Measurements from ENCODE around the gene TAF8. TPM values are rescaled to one million over a fixed set of nuclear protein-coding genes. Genes with fewer than 3 reads are reported as not detected.

The TAF8 gene
- total and polyA plus RNA-seq, 10 of the 15 experiments (the other 5 are each of a cell fraction or from before 2014, with no cell fraction given), result 11.7 to 30.9 (median 19.9) TPM

- SMC1A ChIA-PET (ENCODE audit: uncharacterized antibody, unreplicated experiment), result no interaction called here
Measured at GRCh38 chr6:42133926-42134325, 83.6 kb downstream of the TAF8 start.

DNA sequence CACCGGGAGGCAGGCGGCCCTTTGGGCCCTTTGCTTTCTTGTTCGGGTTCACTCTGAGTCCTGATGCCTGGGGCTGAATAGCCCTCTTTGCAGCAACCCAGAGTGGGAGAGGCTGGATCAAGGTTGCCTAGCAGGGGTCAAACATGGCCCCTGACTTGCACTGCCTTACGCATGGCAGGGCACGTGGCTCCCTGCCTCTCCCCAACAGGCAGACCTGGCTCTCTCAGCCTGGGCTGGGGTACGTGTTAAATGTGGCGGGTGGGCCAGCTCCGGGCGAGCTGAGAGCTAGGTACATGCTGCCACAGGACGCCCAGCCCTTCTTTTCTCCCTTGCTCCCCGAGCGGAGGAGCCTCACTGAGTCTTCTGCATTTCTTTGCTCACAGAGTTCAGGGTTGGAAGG is 84.8 kb downstream of the TAF8 start:
- Histone ChIP-seq H3K4me2 (ENCODE audit: control insufficient read depth, insufficient read depth) (no peak overlapping the region), H4K20me1 (ENCODE audit: control insufficient read depth, insufficient read depth) (no peaks in the 10 kb centered on the region), H3K9me3 (replicated peaks; ENCODE audit: control insufficient read depth, insufficient read depth, low read length) (no peaks in the 10 kb centered on the region), H3K4me1 (ENCODE audit: control insufficient read depth, insufficient read depth, low read length) (peaks cover 4% of the 10 kb centered on the region; the same call in 1 of the 2 replicates), H3K9ac (ENCODE audit: control insufficient read depth, insufficient read depth, low read length) (no peak overlapping the region), H3K4me3 (no peak overlapping the region), H3K79me2 (ENCODE audit: control insufficient read depth, insufficient read depth, low read length) (no peaks in the 10 kb centered on the region), H3K27me3 (replicated peaks in 1 of 2; ENCODE audit: control insufficient read depth in 2 of 2, insufficient read depth in 2 of 2, low read length in 1 of 2) (no peaks in the 10 kb centered on the region; a peak in 2 of 4 replicates), H3K27ac (ENCODE audit: control insufficient read depth, insufficient read depth) (no peak overlapping the region), H3K36me3 (ENCODE audit: control insufficient read depth in 2 of 2, insufficient read depth in 2 of 2, low read length in 1 of 2) (no peaks in the 10 kb centered on the region), H2AFZ (ENCODE audit: control insufficient read depth, low read depth, low read length) (no peak overlapping the region)
- FAIRE-seq (no peak), DNase-seq (ENCODE audit: low read depth, low spot score) (no peak), ATAC-seq (no peak)
- in situ Hi-C loops (cut with MboI), result no loop called here
- ChIA-PET SMC1A (ENCODE audit: uncharacterized antibody, unreplicated experiment) (interaction anchor here (1.2 kb wide), 1 partner anchor 29 kb away, joined by 3 read pairs; no protein-coding TSS in a partner anchor), CTCF (interaction anchor here (0.7 to 1.5 kb wide), 4 partner anchors 28 to 413 kb away, joined by 3 read pairs; no protein-coding TSS in a partner anchor), RAD21 (ENCODE audit: unreplicated experiment) (no interaction called here), POLR2A (no interaction called here)
- no TSS peak for BruUV-seq (replicated peaks)
- 63% methylated on average over 12 of the region's 12 CpGs for WGBS (ENCODE audit: insufficient coverage, insufficient replicate concordance, low lambda C conversion rate, missing lambda C conversion rate)
- intact Hi-C loops (cut with micrococcal nuclease; ENCODE audit: unreplicated experiment), result no loop called here
- no peak for TF ChIP-seq BACH1 (IDR thresholded peaks at IDR 0.05; ENCODE audit: borderline replicate concordance)
- no peak for TF ChIP-seq BCL3 (IDR thresholded peaks at IDR 0.05; ENCODE audit: borderline replicate concordance, insufficient read depth, low read depth, low read length, poor library complexity, severe bottlenecking)
- TF ChIP-seq, protein P1, sequence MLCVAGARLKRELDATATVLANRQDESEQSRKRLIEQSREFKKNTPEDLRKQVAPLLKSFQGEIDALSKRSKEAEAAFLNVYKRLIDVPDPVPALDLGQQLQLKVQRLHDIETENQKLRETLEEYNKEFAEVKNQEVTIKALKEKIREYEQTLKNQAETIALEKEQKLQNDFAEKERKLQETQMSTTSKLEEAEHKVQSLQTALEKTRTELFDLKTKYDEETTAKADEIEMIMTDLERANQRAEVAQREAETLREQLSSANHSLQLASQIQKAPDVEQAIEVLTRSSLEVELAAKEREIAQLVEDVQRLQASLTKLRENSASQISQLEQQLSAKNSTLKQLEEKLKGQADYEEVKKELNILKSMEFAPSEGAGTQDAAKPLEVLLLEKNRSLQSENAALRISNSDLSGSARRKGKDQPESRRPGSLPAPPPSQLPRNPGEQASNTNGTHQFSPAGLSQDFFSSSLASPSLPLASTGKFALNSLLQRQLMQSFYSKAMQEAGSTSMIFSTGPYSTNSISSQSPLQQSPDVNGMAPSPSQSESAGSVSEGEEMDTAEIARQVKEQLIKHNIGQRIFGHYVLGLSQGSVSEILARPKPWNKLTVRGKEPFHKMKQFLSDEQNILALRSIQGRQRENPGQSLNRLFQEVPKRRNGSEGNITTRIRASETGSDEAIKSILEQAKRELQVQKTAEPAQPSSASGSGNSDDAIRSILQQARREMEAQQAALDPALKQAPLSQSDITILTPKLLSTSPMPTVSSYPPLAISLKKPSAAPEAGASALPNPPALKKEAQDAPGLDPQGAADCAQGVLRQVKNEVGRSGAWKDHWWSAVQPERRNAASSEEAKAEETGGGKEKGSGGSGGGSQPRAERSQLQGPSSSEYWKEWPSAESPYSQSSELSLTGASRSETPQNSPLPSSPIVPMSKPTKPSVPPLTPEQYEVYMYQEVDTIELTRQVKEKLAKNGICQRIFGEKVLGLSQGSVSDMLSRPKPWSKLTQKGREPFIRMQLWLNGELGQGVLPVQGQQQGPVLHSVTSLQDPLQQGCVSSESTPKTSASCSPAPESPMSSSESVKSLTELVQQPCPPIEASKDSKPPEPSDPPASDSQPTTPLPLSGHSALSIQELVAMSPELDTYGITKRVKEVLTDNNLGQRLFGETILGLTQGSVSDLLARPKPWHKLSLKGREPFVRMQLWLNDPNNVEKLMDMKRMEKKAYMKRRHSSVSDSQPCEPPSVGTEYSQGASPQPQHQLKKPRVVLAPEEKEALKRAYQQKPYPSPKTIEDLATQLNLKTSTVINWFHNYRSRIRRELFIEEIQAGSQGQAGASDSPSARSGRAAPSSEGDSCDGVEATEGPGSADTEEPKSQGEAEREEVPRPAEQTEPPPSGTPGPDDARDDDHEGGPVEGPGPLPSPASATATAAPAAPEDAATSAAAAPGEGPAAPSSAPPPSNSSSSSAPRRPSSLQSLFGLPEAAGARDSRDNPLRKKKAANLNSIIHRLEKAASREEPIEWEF (IDR thresholded peaks at IDR 0.05; ENCODE audit: insufficient replicate concordance, low read depth, low read length), result no peak
- no peak for TF ChIP-seq CEBPB (IDR thresholded peaks at IDR 0.05; ENCODE audit: borderline replicate concordance in 1 of 2, low read depth in 2 of 2, low read length in 2 of 2)
- TF ChIP-seq JUND (IDR thresholded peaks at IDR 0.05; ENCODE audit: low read depth, low read length), result no peak

More at GRCh38 chr6:42133926-42134325, 83.6 kb downstream of the TAF8 start:
- H4K20me1 ChIP-seq (ENCODE audit: control insufficient read depth, insufficient read depth), result no peaks in the 10 kb centered on the region
- H3K27ac ChIP-seq (ENCODE audit: control insufficient read depth, insufficient read depth), result no peak overlapping the region
- FAIRE-seq, result no peak
- WGBS (ENCODE audit: insufficient coverage, insufficient replicate concordance, low lambda C conversion rate, missing lambda C conversion rate), result 40% methylated on average over 4 of the region's 4 CpGs
- POLR2A ChIA-PET, result no interaction called here
- no peaks in the 10 kb centered on the region for H3K9me3 ChIP-seq (replicated peaks; ENCODE audit: control insufficient read depth, insufficient read depth, low read length)
- H3K4me1 ChIP-seq (ENCODE audit: control insufficient read depth, insufficient read depth, low read length), result peaks cover 4% of the 10 kb centered on the region; the same call in 1 of the 2 replicates
- BruUV-seq (replicated peaks), result no TSS peak
- H3K27me3 ChIP-seq (replicated peaks in 1 of 2; ENCODE audit: control insufficient read depth in 2 of 2, insufficient read depth in 2 of 2, low read length in 1 of 2), result no peaks in the 10 kb centered on the region; a peak in 2 of 4 replicates
- no peak overlapping the region for H2AFZ ChIP-seq (ENCODE audit: control insufficient read depth, low read depth, low read length)
- no peak for DNase-seq (ENCODE audit: low read depth, low spot score)
- intact Hi-C loops (cut with micrococcal nuclease; ENCODE audit: unreplicated experiment) (no loop called here), in situ Hi-C loops (cut with MboI) (no loop called here)
- no peak for TF ChIP-seq RB1 (IDR thresholded peaks at IDR 0.05; ENCODE audit: borderline replicate concordance)
- no peak for TF ChIP-seq ZNF207 (IDR thresholded peaks at IDR 0.05; ENCODE audit: borderline replicate concordance)
- no peak for TF ChIP-seq GATAD2B (conservative IDR thresholded peaks at IDR 0.05; ENCODE audit: low read depth)
- TF ChIP-seq PML (IDR thresholded peaks at IDR 0.05; ENCODE audit: low read length), result no peak
- TF ChIP-seq NFYB (IDR thresholded peaks at IDR 0.05; ENCODE audit: insufficient read depth, low read depth, low read length), result no peak
- TF ChIP-seq TCF3 (IDR thresholded peaks at IDR 0.05; ENCODE audit: borderline replicate concordance, insufficient read depth, low read depth, low read length), result no peak
- TF ChIP-seq CBFB (IDR thresholded peaks at IDR 0.05; ENCODE audit: low read depth), result no peak
- H3K9ac ChIP-seq (ENCODE audit: control insufficient read depth, insufficient read depth, low read length), result no peak overlapping the region
- no peak for ATAC-seq
- RAD21 ChIA-PET (ENCODE audit: unreplicated experiment), result no interaction called here
- H3K4me3 ChIP-seq, result no peak overlapping the region
- H3K36me3 ChIP-seq (ENCODE audit: control insufficient read depth in 2 of 2, insufficient read depth in 2 of 2, low read length in 1 of 2), result no peaks in the 10 kb centered on the region
- CTCF ChIA-PET, result interaction anchor here (0.8 kb wide), 1 partner anchor 31 kb away, joined by 3 read pairs; no protein-coding TSS in a partner anchor
- no peaks in the 10 kb centered on the region for H3K79me2 ChIP-seq (ENCODE audit: control insufficient read depth, insufficient read depth, low read length)
- no peak overlapping the region for H3K4me2 ChIP-seq (ENCODE audit: control insufficient read depth, insufficient read depth)

Data from GM12878 (cell line).